Measurements from ENCODE around the gene PHLDA3.

DNA sequence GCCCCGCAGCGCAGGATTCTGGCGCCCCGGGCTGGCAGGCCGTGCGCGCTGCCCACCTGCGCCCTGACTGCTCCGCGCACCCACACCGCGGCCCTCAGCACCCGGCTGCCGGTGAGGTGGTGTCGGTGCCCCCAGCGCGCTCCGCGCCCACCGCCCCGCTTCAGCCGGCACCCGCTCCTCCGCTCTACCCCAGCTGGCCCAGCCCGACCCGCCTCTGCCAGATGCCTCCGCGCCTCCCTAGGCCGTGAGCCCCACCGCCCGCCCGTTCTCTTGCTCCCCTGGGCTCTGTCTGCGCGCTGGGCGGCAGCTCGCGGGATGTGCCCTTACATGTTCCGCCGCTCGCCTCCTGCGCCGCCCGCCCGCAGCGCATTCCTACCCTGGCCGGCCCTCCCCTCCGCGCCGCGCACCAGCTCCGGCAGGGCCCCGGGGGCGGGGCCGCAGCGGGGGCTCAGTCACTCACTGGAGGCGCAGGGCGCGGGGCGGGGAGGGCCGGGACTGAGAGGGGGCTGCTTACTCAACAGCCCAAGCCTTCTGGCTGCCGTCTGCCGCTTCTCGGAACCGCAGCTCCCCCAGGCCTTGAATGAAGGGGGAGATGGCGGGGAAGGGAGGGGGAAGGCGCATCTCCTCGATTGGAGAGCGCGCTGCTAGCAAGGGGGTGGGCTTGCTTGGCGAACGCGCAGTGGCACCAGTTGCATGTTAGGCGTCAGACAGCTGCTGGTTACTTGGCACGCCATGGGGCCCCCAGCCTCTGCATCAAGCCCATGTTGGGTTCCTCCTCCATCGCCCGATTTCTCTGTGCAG lies at the start of gene PHLDA3:
- TF ChIP-seq, protein P1, sequence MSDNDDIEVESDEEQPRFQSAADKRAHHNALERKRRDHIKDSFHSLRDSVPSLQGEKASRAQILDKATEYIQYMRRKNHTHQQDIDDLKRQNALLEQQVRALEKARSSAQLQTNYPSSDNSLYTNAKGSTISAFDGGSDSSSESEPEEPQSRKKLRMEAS (IDR thresholded peaks at IDR 0.05): 0 out of 2 replicates have a peak, but pooled peaks have one; percentile 42
- TF ChIP-seq, protein P2, sequence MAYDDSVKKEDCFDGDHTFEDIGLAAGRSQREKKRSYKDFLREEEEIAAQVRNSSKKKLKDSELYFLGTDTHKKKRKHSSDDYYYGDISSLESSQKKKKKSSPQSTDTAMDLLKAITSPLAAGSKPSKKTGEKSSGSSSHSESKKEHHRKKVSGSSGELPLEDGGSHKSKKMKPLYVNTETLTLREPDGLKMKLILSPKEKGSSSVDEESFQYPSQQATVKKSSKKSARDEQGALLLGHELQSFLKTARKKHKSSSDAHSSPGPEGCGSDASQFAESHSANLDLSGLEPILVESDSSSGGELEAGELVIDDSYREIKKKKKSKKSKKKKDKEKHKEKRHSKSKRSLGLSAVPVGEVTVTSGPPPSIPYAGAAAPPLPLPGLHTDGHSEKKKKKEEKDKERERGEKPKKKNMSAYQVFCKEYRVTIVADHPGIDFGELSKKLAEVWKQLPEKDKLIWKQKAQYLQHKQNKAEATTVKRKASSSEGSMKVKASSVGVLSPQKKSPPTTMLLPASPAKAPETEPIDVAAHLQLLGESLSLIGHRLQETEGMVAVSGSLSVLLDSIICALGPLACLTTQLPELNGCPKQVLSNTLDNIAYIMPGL (CRISPR knock-in tag; IDR thresholded peaks at IDR 0.05; ENCODE audit: borderline replicate concordance): no peak
- TF ChIP-seq FOSL2 (IDR thresholded peaks at IDR 0.05) (no peak), FOSL2 (CRISPR knock-in tag; IDR thresholded peaks at IDR 0.05) (0 out of 2 replicates have a peak, but pooled peaks have one; percentile 4), KDM5A (IDR thresholded peaks at IDR 0.05) (no peak), CEBPB (IDR thresholded peaks at IDR 0.05) (peak in 1 of 2 experiments; percentile 26; a peak in 1 of 4 replicates), RFX5 (IDR thresholded peaks at IDR 0.05) (no peak), RNF2 (IDR thresholded peaks at IDR 0.05; ENCODE audit: borderline replicate concordance, low read depth) (no peak), KDM1A (IDR thresholded peaks at IDR 0.05; ENCODE audit: low read depth) (no peak), POLR2A (IDR thresholded peaks at IDR 0.05; ENCODE audit: low read length) (peak; percentile 85)
- TF ChIP-seq, protein P3, sequence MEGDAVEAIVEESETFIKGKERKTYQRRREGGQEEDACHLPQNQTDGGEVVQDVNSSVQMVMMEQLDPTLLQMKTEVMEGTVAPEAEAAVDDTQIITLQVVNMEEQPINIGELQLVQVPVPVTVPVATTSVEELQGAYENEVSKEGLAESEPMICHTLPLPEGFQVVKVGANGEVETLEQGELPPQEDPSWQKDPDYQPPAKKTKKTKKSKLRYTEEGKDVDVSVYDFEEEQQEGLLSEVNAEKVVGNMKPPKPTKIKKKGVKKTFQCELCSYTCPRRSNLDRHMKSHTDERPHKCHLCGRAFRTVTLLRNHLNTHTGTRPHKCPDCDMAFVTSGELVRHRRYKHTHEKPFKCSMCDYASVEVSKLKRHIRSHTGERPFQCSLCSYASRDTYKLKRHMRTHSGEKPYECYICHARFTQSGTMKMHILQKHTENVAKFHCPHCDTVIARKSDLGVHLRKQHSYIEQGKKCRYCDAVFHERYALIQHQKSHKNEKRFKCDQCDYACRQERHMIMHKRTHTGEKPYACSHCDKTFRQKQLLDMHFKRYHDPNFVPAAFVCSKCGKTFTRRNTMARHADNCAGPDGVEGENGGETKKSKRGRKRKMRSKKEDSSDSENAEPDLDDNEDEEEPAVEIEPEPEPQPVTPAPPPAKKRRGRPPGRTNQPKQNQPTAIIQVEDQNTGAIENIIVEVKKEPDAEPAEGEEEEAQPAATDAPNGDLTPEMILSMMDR (IDR thresholded peaks at IDR 0.05): peak; percentile 8; the same call in 1 of the 3 replicates
- TF ChIP-seq, protein P4, sequence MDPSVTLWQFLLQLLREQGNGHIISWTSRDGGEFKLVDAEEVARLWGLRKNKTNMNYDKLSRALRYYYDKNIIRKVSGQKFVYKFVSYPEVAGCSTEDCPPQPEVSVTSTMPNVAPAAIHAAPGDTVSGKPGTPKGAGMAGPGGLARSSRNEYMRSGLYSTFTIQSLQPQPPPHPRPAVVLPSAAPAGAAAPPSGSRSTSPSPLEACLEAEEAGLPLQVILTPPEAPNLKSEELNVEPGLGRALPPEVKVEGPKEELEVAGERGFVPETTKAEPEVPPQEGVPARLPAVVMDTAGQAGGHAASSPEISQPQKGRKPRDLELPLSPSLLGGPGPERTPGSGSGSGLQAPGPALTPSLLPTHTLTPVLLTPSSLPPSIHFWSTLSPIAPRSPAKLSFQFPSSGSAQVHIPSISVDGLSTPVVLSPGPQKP (IDR thresholded peaks at IDR 0.05; ENCODE audit: low read depth, low read length): no peak
- TF ChIP-seq, protein P5, sequence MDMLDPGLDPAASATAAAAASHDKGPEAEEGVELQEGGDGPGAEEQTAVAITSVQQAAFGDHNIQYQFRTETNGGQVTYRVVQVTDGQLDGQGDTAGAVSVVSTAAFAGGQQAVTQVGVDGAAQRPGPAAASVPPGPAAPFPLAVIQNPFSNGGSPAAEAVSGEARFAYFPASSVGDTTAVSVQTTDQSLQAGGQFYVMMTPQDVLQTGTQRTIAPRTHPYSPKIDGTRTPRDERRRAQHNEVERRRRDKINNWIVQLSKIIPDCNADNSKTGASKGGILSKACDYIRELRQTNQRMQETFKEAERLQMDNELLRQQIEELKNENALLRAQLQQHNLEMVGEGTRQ (IDR thresholded peaks at IDR 0.05): no peak

Data from A549 (cell line).